Rectal smooth muscle tissue (tissue), 1 donor: ENCODE data around the gene SNX25.
"Not testable (repeated sequence)": the region's sequence is repeated elsewhere in the genome, so short reads cannot be mapped to it uniquely, and the experiment has no call there.

Experiments used
- H3K27ac ChIP-seq: one replicate; pipeline ENCODE4 v1.7.0; 2013; ENCODE audit warnings: low read depth, low read length, inconsistent platforms
- H3K27me3 ChIP-seq: one replicate; pipeline ENCODE4 v1.7.0; 2013; ENCODE audit warnings: low read length; ENCODE audit not compliant: control insufficient read depth, insufficient read depth
- H3K36me3 ChIP-seq: one replicate; pipeline ENCODE4 v1.7.0; 2013; ENCODE audit warnings: low read length; ENCODE audit not compliant: control insufficient read depth, insufficient read depth
- H3K4me1 ChIP-seq: one replicate; pipeline ENCODE4 v1.7.0; 2013; ENCODE audit warnings: low read length; ENCODE audit not compliant: control insufficient read depth, insufficient read depth
- H3K4me3 ChIP-seq: one replicate; pipeline ENCODE4 v1.7.0; 2013; ENCODE audit warnings: low read length
- H3K9ac ChIP-seq: one replicate; pipeline ENCODE4 v1.7.0; 2013; ENCODE audit warnings: low read length

The SNX25 gene

DNA sequence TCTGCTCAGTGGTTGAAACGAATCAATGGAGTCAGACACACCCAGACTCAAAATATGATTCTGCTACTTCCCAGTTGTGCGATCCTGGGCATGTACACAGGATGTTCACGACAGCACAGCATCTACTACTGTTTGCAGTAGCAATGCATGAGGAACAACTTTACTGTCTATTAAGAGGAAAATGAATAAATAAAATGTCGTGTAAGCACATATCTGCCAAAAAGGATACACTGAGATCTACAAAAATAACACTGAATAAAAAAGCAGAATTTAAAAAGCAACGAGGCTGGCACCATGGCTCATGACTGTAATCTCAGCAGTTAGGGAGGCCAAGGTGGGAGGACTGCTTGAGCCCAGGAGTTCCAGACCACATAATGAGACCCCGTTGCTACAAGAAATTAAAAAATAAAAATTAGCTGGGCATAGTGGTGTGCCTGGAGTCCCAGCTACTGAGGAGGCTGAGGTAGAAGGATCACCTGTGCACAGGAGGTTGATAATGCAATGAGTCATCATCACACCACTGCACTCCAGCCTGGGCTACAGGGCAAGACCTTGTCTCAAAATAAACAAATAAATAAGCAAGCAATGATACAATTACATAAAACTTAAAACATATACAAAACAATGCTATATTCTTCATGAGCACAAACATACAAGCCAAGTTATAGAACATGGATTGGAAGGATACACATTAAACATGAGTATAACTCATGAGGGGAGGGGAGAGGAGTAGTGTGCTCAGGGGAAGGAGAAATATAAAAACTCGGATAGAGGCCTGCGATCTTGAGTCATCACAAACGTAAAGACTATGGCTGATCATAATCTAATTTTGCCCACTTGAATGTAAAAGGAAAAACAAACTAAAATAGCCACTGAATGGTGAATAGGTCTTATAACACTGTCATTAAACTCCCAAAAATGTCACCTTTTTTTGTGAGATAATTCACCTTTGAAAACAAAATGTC is 14.2 kb upstream of the SNX25 start:
- Histone ChIP-seq H3K4me1 (no peaks in the 10 kb centered on the region), H3K4me3 (no peak overlapping the region), H3K27ac (no peak overlapping the region), H3K36me3 (peaks cover 3% of the 10 kb centered on the region), H3K9ac (no peak overlapping the region), H3K27me3 (no peaks in the 10 kb centered on the region)

GRCh38 chr4:185196437-185196836 is 13.0 kb upstream of the SNX25 start:
- Histone ChIP-seq H3K4me3 (no peak overlapping the region), H3K9ac (no peak overlapping the region), H3K27ac (no peak overlapping the region), H3K27me3 (no peaks in the 10 kb centered on the region), H3K4me1 (no peaks in the 10 kb centered on the region), H3K36me3 (no peaks in the 10 kb centered on the region)

DNA sequence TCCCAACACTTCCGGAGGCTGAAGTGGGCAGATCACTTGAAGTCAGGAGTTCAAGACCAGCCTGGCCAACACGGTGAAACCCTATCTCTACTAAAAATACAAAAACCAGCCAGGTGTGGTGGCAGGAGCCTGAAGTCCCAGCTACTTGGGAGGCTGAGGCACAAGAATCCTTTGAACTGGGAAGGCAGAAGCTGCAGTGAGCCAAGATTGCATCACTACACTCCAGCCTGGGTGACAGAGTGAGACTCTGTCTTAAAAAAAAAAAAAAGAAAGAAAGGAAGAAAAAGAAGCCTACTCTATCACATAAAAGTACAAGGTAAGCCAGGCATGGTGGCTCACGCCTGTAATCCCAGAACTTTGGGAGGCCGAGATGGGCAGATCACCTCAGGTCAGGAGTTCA is 11.2 kb upstream of the SNX25 start:
- H3K4me3 ChIP-seq, H3K9ac ChIP-seq, H3K36me3 ChIP-seq, H3K27me3 ChIP-seq, H3K4me1 ChIP-seq, H3K27ac ChIP-seq: not testable (repeated sequence)

DNA sequence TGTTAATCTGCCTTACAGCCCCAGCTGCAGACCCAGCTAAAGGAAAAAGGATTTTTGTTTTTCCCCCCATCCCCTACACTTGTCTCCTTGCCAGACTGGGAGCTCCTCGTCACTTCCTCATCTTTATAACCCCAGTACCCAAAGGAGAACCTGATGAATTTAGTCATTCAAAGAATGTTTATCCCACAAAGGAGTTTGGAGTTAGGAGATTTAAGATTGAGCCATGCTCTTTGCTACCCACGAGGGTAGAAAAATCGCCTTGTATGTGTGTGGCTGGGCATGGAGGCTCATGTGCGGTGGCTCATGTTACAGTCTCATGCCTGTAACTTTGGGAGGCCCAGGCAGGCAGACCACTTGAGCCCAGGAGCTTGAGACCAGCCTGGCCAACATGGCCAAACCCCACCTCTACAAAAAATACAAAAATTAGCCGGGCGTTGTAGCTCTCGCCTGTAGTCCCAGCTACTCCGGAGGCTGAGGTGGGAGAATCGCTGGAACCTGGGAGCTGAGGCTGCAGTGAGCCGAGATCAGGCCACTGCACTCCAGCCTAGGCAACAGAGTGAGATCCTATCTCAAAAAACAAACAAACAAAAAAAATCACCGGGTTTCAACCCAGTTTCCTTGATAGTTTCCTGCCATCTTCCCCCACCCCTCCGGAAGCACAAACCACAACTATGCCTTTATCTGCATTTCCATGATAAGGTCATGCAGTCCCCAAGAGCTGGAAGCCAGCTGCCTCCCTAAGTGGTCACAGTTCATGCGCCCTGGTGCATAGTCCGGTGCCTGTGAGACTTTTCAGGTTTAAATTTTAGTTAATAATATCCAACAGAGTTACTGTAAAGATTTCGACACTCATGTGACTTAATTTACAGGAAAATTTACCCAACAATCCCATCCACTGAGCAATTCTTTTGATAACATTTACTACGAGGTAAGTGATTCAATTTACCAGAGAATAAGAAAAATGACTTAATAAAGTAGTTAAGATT is 7.1 kb upstream of the SNX25 start:
- H3K4me3 ChIP-seq, result no peak overlapping the region
- H3K36me3 ChIP-seq, result no peaks in the 10 kb centered on the region
- H3K27ac ChIP-seq, result peak overlapping the region; percentile 48
- no peaks in the 10 kb centered on the region for H3K27me3 ChIP-seq
- H3K4me1 ChIP-seq, result peaks cover 6% of the 10 kb centered on the region
- no peak overlapping the region for H3K9ac ChIP-seq

GRCh38 chr4:185202984-185203485 is 6.4 kb upstream of the SNX25 start:
- H3K4me1 ChIP-seq, result peaks cover 6% of the 10 kb centered on the region
- H3K4me3 ChIP-seq, result peak overlapping the region; percentile 76
- H3K9ac ChIP-seq, result peak overlapping the region; percentile 33
- H3K27ac ChIP-seq, result peak overlapping the region; percentile 90
- no peaks in the 10 kb centered on the region for H3K36me3 ChIP-seq
- H3K27me3 ChIP-seq, result no peaks in the 10 kb centered on the region

GRCh38 chr4:185203486-185204237 is 5.7 kb upstream of the SNX25 start, which contains the start of gene CFAP97:
CFAP97 (minus strand) TSS chr4:185204000; CDS start chr4:185191196, 12,804 bp downstream.
- peaks cover 6% of the 10 kb centered on the region for H3K4me1 ChIP-seq
- no peaks in the 10 kb centered on the region for H3K36me3 ChIP-seq
- no peaks in the 10 kb centered on the region for H3K27me3 ChIP-seq
- H3K4me3 ChIP-seq, result peak within 1 kb of the TSS; percentile 76
- H3K27ac ChIP-seq, result peak within 1 kb of the TSS; percentile 90
- peak within 1 kb of the TSS; percentile 64 for H3K9ac ChIP-seq

DNA sequence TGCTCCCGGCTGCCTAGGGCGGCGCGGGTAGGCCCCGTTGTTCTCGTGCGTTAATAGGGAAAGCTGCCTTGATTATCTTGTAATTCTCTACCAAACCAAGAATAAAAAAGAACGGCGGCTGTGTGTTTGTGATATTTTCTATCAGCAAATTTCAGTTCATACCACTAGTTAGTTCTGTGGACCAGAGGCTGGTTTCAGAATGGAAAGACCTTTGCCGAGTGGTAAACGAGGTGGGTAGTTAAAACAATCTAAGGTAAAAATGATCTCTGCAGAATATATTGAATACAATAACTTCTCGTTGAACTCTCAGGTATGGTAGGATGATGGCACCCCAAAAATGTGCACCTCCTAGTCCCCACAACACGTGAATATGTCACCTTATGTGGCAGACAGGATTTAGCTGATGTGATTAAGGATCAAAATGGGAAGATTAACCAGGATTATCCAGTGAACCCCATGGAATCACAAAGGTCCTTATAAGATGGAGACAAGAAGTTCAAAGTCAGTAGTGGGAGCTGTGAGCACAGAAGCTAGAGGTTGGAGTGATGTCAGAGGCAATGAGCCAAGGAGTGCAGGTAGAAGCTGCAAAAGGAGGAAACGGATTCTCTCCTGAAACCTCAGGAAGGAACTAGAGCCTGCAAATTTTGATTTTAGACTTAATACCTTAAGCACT is 5.0 kb upstream of the SNX25 start:
- peak overlapping the region; percentile 75 for H3K27ac ChIP-seq

GRCh38 chr4:185205073-185205472 is 4.3 kb upstream of the SNX25 start:
- not testable (repeated sequence) for H3K9ac ChIP-seq, H3K4me1 ChIP-seq, H3K27me3 ChIP-seq, H3K4me3 ChIP-seq, H3K36me3 ChIP-seq, H3K27ac ChIP-seq

More for the DNA sequence above, 5.0 kb upstream of the SNX25 start:
- Histone ChIP-seq H3K36me3 (no peaks in the 10 kb centered on the region), H3K4me3 (peak overlapping the region; percentile 76), H3K4me1 (peaks cover 10% of the 10 kb centered on the region), H3K9ac (peak overlapping the region; percentile 64), H3K27me3 (no peaks in the 10 kb centered on the region)

- H3K27me3 ChIP-seq, result no peaks in the 10 kb centered on the region
- no peaks in the 10 kb centered on the region for H3K36me3 ChIP-seq
- peaks cover 10% of the 10 kb centered on the region for H3K4me1 ChIP-seq
- H3K4me3 ChIP-seq, result no peak overlapping the region
- no peak overlapping the region for H3K27ac ChIP-seq
- no peak overlapping the region for H3K9ac ChIP-seq
These were observed 3.6 kb upstream of the SNX25 start for GRCh38 chr4:185205697-185206342.

DNA sequence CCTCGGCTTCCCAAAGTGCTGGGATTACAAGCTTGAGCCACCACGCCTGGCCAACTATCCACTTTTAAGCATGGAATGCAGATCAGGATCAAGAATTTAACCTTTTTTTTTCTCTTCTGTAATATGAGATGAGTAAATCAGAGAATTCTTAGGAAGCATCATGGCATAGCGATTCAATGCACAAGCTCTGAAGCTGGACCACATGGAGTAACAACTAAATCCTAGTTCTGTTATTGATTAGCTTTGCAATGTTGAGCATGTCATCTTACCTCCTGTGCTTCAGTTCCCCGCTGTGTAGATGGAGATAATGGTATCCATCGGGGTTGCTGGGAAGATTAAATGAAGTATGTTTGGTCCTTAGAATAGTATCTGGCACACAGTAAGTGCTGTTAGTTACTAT is 1.9 kb upstream of the SNX25 start:
- Histone ChIP-seq H3K4me3 (no peak overlapping the region), H3K4me1 (peaks cover 10% of the 10 kb centered on the region), H3K36me3 (no peaks in the 10 kb centered on the region), H3K27ac (no peak overlapping the region), H3K27me3 (no peaks in the 10 kb centered on the region), H3K9ac (no peak overlapping the region)

GRCh38 chr4:185209852-185210101 is 379 bp downstream of the SNX25 start:
- H3K9ac ChIP-seq, H3K36me3 ChIP-seq, H3K27me3 ChIP-seq, H3K4me1 ChIP-seq: not testable (repeated sequence)
- H3K27ac ChIP-seq, result peak overlapping the region; percentile 81
- H3K4me3 ChIP-seq, result peak overlapping the region; percentile 98
